Neuronal stem cell (in vitro differentiated cells): Measurements from ENCODE around the gene SMARCA2.

Experiments used
- DNase-seq: peaks from one replicate; pipeline ENCODE4 v3.0.0-alpha.2; 2013; ENCODE audit warnings: low spot score
- H2AFZ ChIP-seq: one replicate; pipeline ENCODE4 v1.6.1; 2013; ENCODE audit warnings: mild to moderate bottlenecking, low read length, inconsistent platforms
- H2AK5ac ChIP-seq: 2 replicates; pipeline ENCODE4 v1.6.1; 2013; ENCODE audit warnings: low read depth, mild to moderate bottlenecking, inconsistent platforms, low read length, moderate library complexity, mixed read lengths
- H2BK120ac ChIP-seq: 2 replicates; pipeline ENCODE4 v1.6.1; 2013; ENCODE audit warnings: low read depth, mild to moderate bottlenecking, inconsistent platforms, low read length, moderate library complexity, mixed read lengths
- H2BK12ac ChIP-seq: one replicate; pipeline ENCODE4 v1.6.1; 2013; ENCODE audit warnings: low read length, inconsistent platforms
- H2BK15ac ChIP-seq: 2 replicates; pipeline ENCODE4 v1.6.1; 2013; ENCODE audit warnings: mild to moderate bottlenecking, low read length, inconsistent platforms, mixed read lengths
- H2BK5ac ChIP-seq: one replicate; pipeline ENCODE4 v1.6.1; 2013; ENCODE audit warnings: inconsistent platforms, mild to moderate bottlenecking, low read length, moderate library complexity
- H3K14ac ChIP-seq: one replicate; pipeline ENCODE4 v1.6.1; 2013; ENCODE audit warnings: low read length, inconsistent platforms
- H3K18ac ChIP-seq: 2 replicates; pipeline ENCODE4 v1.6.1; 2013; ENCODE audit warnings: low read length, inconsistent platforms
- H3K23ac ChIP-seq: 2 replicates; pipeline ENCODE4 v1.6.1; 2013; ENCODE audit warnings: low read depth, mild to moderate bottlenecking, mixed read lengths, low read length, inconsistent platforms; ENCODE audit not compliant: poor library complexity
- H3K27ac ChIP-seq: replicated peaks from 3 replicates; pipeline ENCODE4 v1.5.1; 2013; ENCODE audit warnings: low read length, inconsistent platforms
- H3K27me3 ChIP-seq, 3 experiments: 2 replicates each; pipeline ENCODE4 v1.6.1; 2013; ENCODE audit warnings: low read length in 3 of 3, mild to moderate bottlenecking in 2 of 3, inconsistent platforms in 1 of 3, low read depth in 1 of 3, mixed read lengths in 1 of 3, moderate library complexity in 1 of 3; ENCODE audit not compliant: control insufficient read depth in 3 of 3, insufficient read depth in 3 of 3
- H3K36me3 ChIP-seq, 2 donors: replicated peaks in 1 of 2; 2 replicates each; pipeline ENCODE4 v1.6.1; 2013; ENCODE audit warnings: low read length in 2 of 2; ENCODE audit not compliant: control insufficient read depth in 2 of 2, insufficient read depth in 2 of 2
- H3K4ac ChIP-seq: 2 replicates; pipeline ENCODE4 v1.6.1; 2013; ENCODE audit warnings: inconsistent platforms, mild to moderate bottlenecking, low read length, moderate library complexity
- H3K4me1 ChIP-seq, 2 donors: 1 replicate in 1 of 2; 2 replicates in 1 of 2; pipeline ENCODE4 v1.6.1; 2013; ENCODE audit warnings: low read length in 2 of 2, low read depth in 1 of 2; ENCODE audit not compliant: control insufficient read depth in 2 of 2, insufficient read depth in 1 of 2
- H3K4me2 ChIP-seq: one replicate; pipeline ENCODE4 v1.6.1; 2013; ENCODE audit warnings: mild to moderate bottlenecking, low read length, inconsistent platforms; ENCODE audit not compliant: insufficient read depth, poor library complexity, severe bottlenecking
- H3K4me3 ChIP-seq, 2 donors: 2 replicates each; pipeline ENCODE4 v1.5.1; 2013; ENCODE audit warnings: low read length in 2 of 2, mild to moderate bottlenecking in 2 of 2, inconsistent platforms in 1 of 2, moderate library complexity in 1 of 2
- H3K79me1 ChIP-seq: one replicate; pipeline ENCODE4 v1.6.1; 2013; ENCODE audit warnings: low read depth, mild to moderate bottlenecking, inconsistent platforms, low read length, moderate library complexity
- H3K9ac ChIP-seq: one replicate; pipeline ENCODE4 v1.6.1; 2013; ENCODE audit warnings: mild to moderate bottlenecking, low read depth, low read length, inconsistent platforms; ENCODE audit not compliant: poor library complexity
- H3K9me3 ChIP-seq, 2 donors: replicated peaks in 1 of 2; 2 replicates each; pipeline versions ENCODE3 to v1.6.1; 2013; ENCODE audit warnings: low read length in 2 of 2, mild to moderate bottlenecking in 2 of 2, inconsistent platforms in 1 of 2, low read depth in 1 of 2, mixed read lengths in 1 of 2, moderate library complexity in 1 of 2; ENCODE audit not compliant: control insufficient read depth in 2 of 2, insufficient read depth in 1 of 2
- H4K8ac ChIP-seq: one replicate; pipeline ENCODE4 v1.6.1; 2013; ENCODE audit warnings: low read depth, mild to moderate bottlenecking, inconsistent platforms, low read length, moderate library complexity
- H4K91ac ChIP-seq: one replicate; pipeline ENCODE4 v1.6.1; 2013; ENCODE audit warnings: low read length, low read depth, mild to moderate bottlenecking, inconsistent platforms; ENCODE audit not compliant: poor library complexity
- WGBS, 2 donors: extraction: QIAGEN DNeasy Blood & Tissue Kit; methylation state at CpG; one replicate each; pipeline ENCODE4 v1.1.7; 2013; ENCODE audit warnings: missing lambda C conversion rate in 2 of 2, mixed read lengths in 1 of 2; ENCODE audit not compliant: insufficient read length in 2 of 2, insufficient replicate concordance in 1 of 2; ENCODE audit errors: extremely low coverage in 2 of 2; 5-methylcytosine and 5-hydroxymethylcytosine counted together

The SMARCA2 gene

DNA sequence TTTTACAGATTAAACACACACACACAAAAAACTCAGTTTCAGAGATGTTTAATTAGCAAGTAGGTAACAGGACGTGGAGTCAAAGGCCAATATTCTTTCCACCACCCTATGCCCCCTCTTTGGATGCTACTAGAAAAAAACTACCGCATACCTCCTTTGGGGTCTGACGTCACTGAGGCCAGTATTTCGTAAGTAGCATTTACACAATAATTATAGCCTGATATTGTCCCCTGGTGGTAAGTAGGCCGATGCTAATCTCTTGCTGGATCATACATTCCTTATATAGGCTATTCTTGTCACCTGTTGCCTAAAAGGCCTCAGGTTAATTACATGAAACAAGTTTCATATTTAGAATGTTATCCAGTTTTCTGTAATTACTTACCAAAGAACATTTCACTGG lies 21.0 kb upstream of the SMARCA2 start:
- no peak overlapping the region for H3K18ac ChIP-seq
- no peaks in the 10 kb centered on the region for H3K36me3 ChIP-seq
- no peak overlapping the region for H4K91ac ChIP-seq
- no peak overlapping the region for H3K4me2 ChIP-seq
- H3K14ac ChIP-seq = no peak overlapping the region
- H3K9ac ChIP-seq = no peak overlapping the region
- H4K8ac ChIP-seq = no peak overlapping the region
- H3K4ac ChIP-seq = no peak overlapping the region
- H3K4me3 ChIP-seq = no peak overlapping the region
- H3K27ac ChIP-seq = no peak overlapping the region
- no peak overlapping the region for H2BK5ac ChIP-seq
- no CpG with 5 or more reads among the region's 5 CpGs for WGBS, 2 donors
- H2BK12ac ChIP-seq = no peak overlapping the region
- DNase-seq = no peak
- no peaks in the 10 kb centered on the region for H3K79me1 ChIP-seq
- H2BK120ac ChIP-seq = no peak overlapping the region
- no peak overlapping the region for H3K23ac ChIP-seq
- H2AK5ac ChIP-seq = no peak overlapping the region
- H2AFZ ChIP-seq = no peak overlapping the region
- H3K27me3 ChIP-seq = peaks cover 0 to 4% (median 0%) of the 10 kb centered on the region in 3 experiments
- no peak overlapping the region for H2BK15ac ChIP-seq
- peaks cover 0 to 12% of the 10 kb centered on the region in 2 donors for H3K4me1 ChIP-seq
- no peaks in the 10 kb centered on the region for H3K9me3 ChIP-seq

DNA sequence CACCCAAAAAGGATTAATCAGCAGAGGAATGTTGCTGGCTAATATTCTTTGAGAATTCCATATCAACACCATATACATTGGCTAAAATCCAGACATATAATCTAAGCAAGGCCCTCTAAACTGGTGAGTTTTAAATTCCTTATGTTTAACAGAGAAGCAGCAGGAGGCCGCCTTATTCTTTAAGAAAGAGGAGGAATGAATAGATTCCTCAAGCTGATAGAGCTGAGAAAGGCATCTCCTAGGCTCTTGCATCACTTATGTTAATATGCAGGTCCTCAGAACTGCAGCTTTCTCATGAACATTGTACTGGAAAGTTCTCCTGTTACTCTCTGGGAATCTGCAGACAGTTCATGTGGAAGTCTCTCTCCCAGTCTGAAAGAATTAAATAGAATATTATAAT lies 20.1 kb upstream of the SMARCA2 start:
- peaks cover 0 to 5% (median 0%) of the 10 kb centered on the region in 3 experiments for H3K27me3 ChIP-seq
- H3K79me1 ChIP-seq = no peaks in the 10 kb centered on the region
- no peak overlapping the region for H3K14ac ChIP-seq
- H4K8ac ChIP-seq = no peak overlapping the region
- H3K27ac ChIP-seq = no peak overlapping the region
- peaks cover 0 to 12% of the 10 kb centered on the region in 2 donors for H3K4me1 ChIP-seq
- no CpG with 5 or more reads among the region's 1 CpG for WGBS, 2 donors
- no peak overlapping the region for H3K23ac ChIP-seq
- DNase-seq = no peak
- H2AK5ac ChIP-seq = no peak overlapping the region
- H2AFZ ChIP-seq = no peak overlapping the region
- no peak overlapping the region for H2BK15ac ChIP-seq
- no peak overlapping the region for H3K4me2 ChIP-seq
- no peak overlapping the region for H2BK12ac ChIP-seq
- no peak overlapping the region for H3K18ac ChIP-seq
- H2BK5ac ChIP-seq = no peak overlapping the region
- H3K9ac ChIP-seq = no peak overlapping the region
- H3K9me3 ChIP-seq = no peaks in the 10 kb centered on the region
- no peaks in the 10 kb centered on the region for H3K36me3 ChIP-seq
- H4K91ac ChIP-seq = no peak overlapping the region
- H2BK120ac ChIP-seq = no peak overlapping the region
- no peak overlapping the region for H3K4ac ChIP-seq
- H3K4me3 ChIP-seq = no peak overlapping the region

DNA sequence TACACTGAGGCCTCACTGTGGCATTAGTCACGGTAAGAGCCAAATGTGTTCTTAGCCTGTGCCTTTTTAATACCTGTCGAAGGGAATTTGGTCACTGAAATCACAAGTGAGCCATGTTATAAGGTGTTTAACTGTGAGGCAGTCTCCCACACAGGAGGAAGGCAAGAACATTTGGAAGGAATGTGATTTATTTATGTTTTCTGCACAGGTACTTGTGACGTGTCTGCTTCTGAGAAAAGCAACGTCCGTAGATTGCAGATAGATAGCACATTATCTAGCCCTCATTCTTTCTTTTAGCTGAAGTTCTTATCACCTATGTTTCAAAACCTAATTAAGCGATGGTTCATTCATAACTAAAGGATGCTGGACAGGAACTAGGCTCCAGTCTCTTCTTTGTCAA lies 19.0 kb upstream of the SMARCA2 start:
- no peak overlapping the region for H3K9ac ChIP-seq
- no peaks in the 10 kb centered on the region for H3K36me3 ChIP-seq
- H2AK5ac ChIP-seq = no peak overlapping the region
- H4K8ac ChIP-seq = no peak overlapping the region
- H3K18ac ChIP-seq = no peak overlapping the region
- no peak overlapping the region for H3K4me3 ChIP-seq
- H3K23ac ChIP-seq = no peak overlapping the region
- peaks cover 0 to 12% of the 10 kb centered on the region in 2 donors for H3K4me1 ChIP-seq
- H3K14ac ChIP-seq = no peak overlapping the region
- no peak overlapping the region for H4K91ac ChIP-seq
- no peak overlapping the region for H2BK15ac ChIP-seq
- no peaks in the 10 kb centered on the region for H3K9me3 ChIP-seq
- H3K79me1 ChIP-seq = no peaks in the 10 kb centered on the region
- no peak overlapping the region for H2BK120ac ChIP-seq
- no peak overlapping the region for H3K4me2 ChIP-seq
- no peak overlapping the region for H2AFZ ChIP-seq
- no CpG with 5 or more reads among the region's 6 CpGs for WGBS, 2 donors
- H3K27ac ChIP-seq = no peak overlapping the region
- H2BK12ac ChIP-seq = no peak overlapping the region
- H2BK5ac ChIP-seq = no peak overlapping the region
- H3K27me3 ChIP-seq = peaks cover 0 to 5% (median 0%) of the 10 kb centered on the region in 3 experiments
- DNase-seq = no peak
- no peak overlapping the region for H3K4ac ChIP-seq

DNA sequence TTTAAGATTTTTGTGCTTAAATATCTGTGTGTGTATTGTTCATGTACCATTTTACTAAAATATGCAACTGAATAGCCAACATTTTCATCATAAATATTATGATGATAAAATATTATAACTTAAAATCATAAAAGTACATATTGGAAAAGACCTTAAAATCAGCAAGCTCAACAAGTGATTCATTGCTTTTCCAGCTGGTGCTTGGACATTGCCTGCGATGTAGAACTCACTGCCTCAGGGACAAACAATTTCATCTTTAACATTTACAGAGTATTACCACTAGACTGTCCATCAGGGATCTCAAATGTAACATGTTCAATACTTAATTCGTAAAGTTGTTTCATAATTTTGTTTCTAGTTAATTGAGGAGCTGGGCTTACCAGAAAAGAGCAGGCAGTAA lies 17.5 kb upstream of the SMARCA2 start:
- H3K4me1 ChIP-seq = peaks cover 0 to 12% of the 10 kb centered on the region in 2 donors
- no peak overlapping the region for H2BK5ac ChIP-seq
- no peak overlapping the region for H3K4me3 ChIP-seq
- no peak overlapping the region for H3K9ac ChIP-seq
- no peak overlapping the region for H2BK15ac ChIP-seq
- H2BK120ac ChIP-seq = no peak overlapping the region
- no peaks in the 10 kb centered on the region for H3K9me3 ChIP-seq
- H3K14ac ChIP-seq = no peak overlapping the region
- no peak overlapping the region for H4K91ac ChIP-seq
- H3K27ac ChIP-seq = no peak overlapping the region
- no peak overlapping the region for H3K4me2 ChIP-seq
- no peaks in the 10 kb centered on the region for H3K36me3 ChIP-seq
- DNase-seq = no peak
- peaks cover 0 to 5% (median 0%) of the 10 kb centered on the region in 3 experiments for H3K27me3 ChIP-seq
- no peak overlapping the region for H3K18ac ChIP-seq
- H2BK12ac ChIP-seq = no peak overlapping the region
- WGBS, 2 donors = no CpG with 5 or more reads among the region's 2 CpGs
- H2AK5ac ChIP-seq = no peak overlapping the region
- H3K4ac ChIP-seq = no peak overlapping the region
- no peak overlapping the region for H3K23ac ChIP-seq
- H4K8ac ChIP-seq = no peak overlapping the region
- no peak overlapping the region for H2AFZ ChIP-seq
- no peaks in the 10 kb centered on the region for H3K79me1 ChIP-seq
